MCF 10A (cell line): ENCODE data around the gene SAMD11. TPM values are rescaled to one million over a fixed set of nuclear protein-coding genes. Genes with fewer than 3 reads are reported as not detected.

Source experiments
- BruUV-seq: library from RNA; stranded (reverse); fragments of 400-500 nt; replicated peaks from 2 replicates; lab custom pipeline; 2021; lab: Mats Ljungman, UMichigan
- CTCF ChIA-PET: fragments of 300-600 bp; sonication (Branson Sonifier 250); formaldehyde crosslinking; extraction: SDS; loops from one replicate; lab custom pipeline; 2021; ENCODE audit warnings: antibody characterized with exemption, inconsistent platforms; lab: Yijun Ruan, JAX
- POLR2A ChIA-PET: fragments of 300-600, 350-650 bp; sonication (Branson Sonifier 250); formaldehyde crosslinking; extraction: SDS; loops from one replicate; lab custom pipeline; 2020; ENCODE audit warnings: antibody characterized with exemption, inconsistent platforms; lab: Yijun Ruan, JAX
- DNase-seq: peaks from one replicate; pipeline ENCODE4 v3.0.0-alpha.2; 2018; ENCODE audit not compliant: unreplicated experiment
- H3K27ac Mint-ChIP-seq: one replicate; pipeline ENCODE4 v1.8.0; 2022; ENCODE audit warnings: mild to moderate bottlenecking, low read depth, mixed read lengths; ENCODE audit not compliant: unreplicated experiment
- H3K27me3 Mint-ChIP-seq: one replicate; pipeline ENCODE4 v1.8.0; 2022; ENCODE audit warnings: mixed read lengths; ENCODE audit not compliant: insufficient read depth, unreplicated experiment
- H3K36me3 Mint-ChIP-seq: one replicate; pipeline ENCODE4 v1.8.0; 2022; ENCODE audit warnings: mild to moderate bottlenecking, moderate library complexity, mixed read lengths; ENCODE audit not compliant: insufficient read depth, unreplicated experiment
- H3K4me1 Mint-ChIP-seq: one replicate; pipeline ENCODE4 v1.8.0; 2022; ENCODE audit warnings: mixed read lengths; ENCODE audit not compliant: insufficient read depth, unreplicated experiment
- H3K4me3 Mint-ChIP-seq: one replicate; pipeline ENCODE4 v1.8.0; 2022; ENCODE audit warnings: mild to moderate bottlenecking, moderate library complexity, mixed read lengths; ENCODE audit not compliant: unreplicated experiment
- H3K9me3 Mint-ChIP-seq: one replicate; pipeline ENCODE4 v1.8.0; 2022; ENCODE audit warnings: mixed read lengths; ENCODE audit not compliant: unreplicated experiment
- CTCF ChIP-seq: fragments of 200-600 bp; IDR thresholded peaks from one replicate; pipeline ENCODE4 v1.8.0; 2022; ENCODE audit warnings: antibody characterized with exemption, mild to moderate bottlenecking; ENCODE audit not compliant: unreplicated experiment
- intact Hi-C: fragments of 100-400 bp; cut with micrococcal nuclease; formaldehyde crosslinking; loops from 2 replicates; pipeline ENCODE4 v1.14.1; 2022
- total RNA-seq: library from RNA; stranded (reverse); gene quantifications from 2 replicates; pipeline ENCODE4 v1.2.3, GENCODE V29; 2022

Gene SAMD11
- total RNA-seq, 1 experiment from 2014 or later = not detected

- H3K36me3 Mint-ChIP-seq = peaks cover 7% of the 10 kb centered on the region
- no peaks in the 10 kb centered on the region for H3K9me3 Mint-ChIP-seq
Observed at GRCh38 chr1:969260-969855, 45.6 kb downstream of the SAMD11 start.

GRCh38 chr1:970242-970972 lies 46.7 kb downstream of the SAMD11 start:
- Mint-ChIP-seq H3K27ac (no peak overlapping the region), H3K4me1 (peaks cover 4% of the 10 kb centered on the region), H3K27me3 (no peaks in the 10 kb centered on the region), H3K36me3 (peaks cover 5% of the 10 kb centered on the region), H3K9me3 (no peaks in the 10 kb centered on the region), H3K4me3 (no peak overlapping the region)
- DNase-seq = no peak
- CTCF ChIA-PET = interaction anchor here (0.6 kb wide), 1 partner anchor 93 kb away, joined by 3 read pairs; no protein-coding TSS in a partner anchor
- intact Hi-C loops = no loop called here
- no TSS peak for BruUV-seq
- TF ChIP-seq CTCF = no peak
- POLR2A ChIA-PET = interaction anchor here (0.6 kb wide), 2 partner anchors 58 to 122 kb away, joined by 3 read pairs; no protein-coding TSS in a partner anchor

More at GRCh38 chr1:969260-969855, 45.6 kb downstream of the SAMD11 start:
- H3K27ac Mint-ChIP-seq = no peak overlapping the region
- no peak for TF ChIP-seq CTCF
- no TSS peak for BruUV-seq
- DNase-seq = no peak
- peaks cover 4% of the 10 kb centered on the region for H3K4me1 Mint-ChIP-seq
- intact Hi-C loops = no loop called here
- POLR2A ChIA-PET = no interaction called here
- CTCF ChIA-PET = no interaction called here
- H3K4me3 Mint-ChIP-seq = no peak overlapping the region
- H3K27me3 Mint-ChIP-seq = no peaks in the 10 kb centered on the region

- no peaks in the 10 kb centered on the region for H3K36me3 Mint-ChIP-seq
- no TSS peak for BruUV-seq
- intact Hi-C loops = no loop called here
- POLR2A ChIA-PET = interaction anchor here (0.6 kb wide), 2 partner anchors 59 to 122 kb away, joined by 3 read pairs; no protein-coding TSS in a partner anchor
- no peaks in the 10 kb centered on the region for H3K27me3 Mint-ChIP-seq
- DNase-seq = no peak
- no peaks in the 10 kb centered on the region for H3K9me3 Mint-ChIP-seq
- H3K27ac Mint-ChIP-seq = no peak overlapping the region
- TF ChIP-seq CTCF = no peak
- CTCF ChIA-PET = interaction anchor here (0.6 to 1.2 kb wide), 3 partner anchors 12 to 92 kb away, joined by 3 to 4 read pairs (median 3); no protein-coding TSS in a partner anchor
- H3K4me1 Mint-ChIP-seq = peaks cover 10% of the 10 kb centered on the region
- no peak overlapping the region for H3K4me3 Mint-ChIP-seq
Observed at GRCh38 chr1:970973-971730, 47.4 kb downstream of the SAMD11 start.
